K562 (cell line): ENCODE data around the gene OLFML1. TPM values are rescaled to one million over a fixed set of nuclear protein-coding genes. Genes with fewer than 3 reads are reported as not detected.

Source experiments
- ATAC-seq: fragments of 200-7000 bp; cut with Tn5 transposase; 3 replicates; pipeline ENCODE4 v1.9.1; 2020; ENCODE audit warnings: moderate library complexity
- BruUV-seq: library from RNA; stranded (reverse); fragments of 400-500 nt; replicated peaks from 2 replicates; lab custom pipeline; 2021; lab: Mats Ljungman, UMichigan
- CTCF ChIA-PET: fragments of 300-600 bp; formaldehyde crosslinking; extraction: SDS; loops from one replicate; lab custom pipeline; 2021; ENCODE audit warnings: low intra/inter-chr PET ratio; lab: Yijun Ruan, JAX
- POLR2A ChIA-PET: fragments of 300-600, 350-650 bp; sonication (Branson Sonifier 250); formaldehyde crosslinking; extraction: SDS; loops from one replicate; lab custom pipeline; 2021; ENCODE audit warnings: antibody characterized with exemption, inconsistent platforms; lab: Yijun Ruan, JAX
- DNase-seq, 4 experiments: peaks; one replicate each; pipeline versions ENCODE4 v3.0.0 to v3.0.0-alpha.2; 2011 to 2018; ENCODE audit warnings: low spot score in 3 of 4, mixed read lengths in 3 of 4; ENCODE audit errors: extremely low read depth in 1 of 4
- FAIRE-seq: peaks from 2 replicates; lab custom pipeline; 2011; peaks lifted over from hg19 to GRCh38; lab: Jason Lieb, UNC
- H2AFZ ChIP-seq: 2 replicates; pipeline ENCODE4 v1.6.0; 2011; ENCODE audit warnings: low read depth, low read length, control low read depth, inconsistent platforms
- H3K27ac ChIP-seq: fragments of 200-600 bp; 3 replicates; pipeline ENCODE4 v1.8.0; 2011; ENCODE audit warnings: low read depth, mild to moderate bottlenecking, control low read depth, inconsistent platforms, low read length, moderate library complexity, mixed read lengths; ENCODE audit errors: extremely low read depth
- H3K27me3 ChIP-seq, 2 experiments: fragments of 300-600 bp in 1 of 2; 2 replicates in 1 of 2; 3 replicates in 1 of 2; pipeline versions ENCODE4 v1.6.0 to v1.8.0; 2011; ENCODE audit warnings: inconsistent platforms in 2 of 2, low read length in 2 of 2, mild to moderate bottlenecking in 1 of 2, mixed read lengths in 1 of 2, moderate library complexity in 1 of 2; ENCODE audit not compliant: control insufficient read depth in 2 of 2, insufficient read depth in 2 of 2
- H3K36me3 ChIP-seq: fragments of 300-600 bp; 3 replicates; pipeline ENCODE4 v1.8.0; 2011; ENCODE audit warnings: mild to moderate bottlenecking, low read length, inconsistent platforms; ENCODE audit not compliant: control insufficient read depth, insufficient read depth
- H3K4me1 ChIP-seq, 2 experiments: fragments of 200-600 bp in 1 of 2; replicated peaks in 1 of 2; 2 replicates in 1 of 2; 3 replicates in 1 of 2; pipeline versions ENCODE4 v1.5.1 to v1.8.0; 2011; ENCODE audit warnings: inconsistent platforms in 2 of 2, low read length in 2 of 2, mild to moderate bottlenecking in 1 of 2, mixed read lengths in 1 of 2, moderate library complexity in 1 of 2; ENCODE audit not compliant: control insufficient read depth in 2 of 2, insufficient read depth in 2 of 2
- H3K4me2 ChIP-seq: 2 replicates; pipeline ENCODE4 v1.6.1; 2011; ENCODE audit warnings: low read length, control low read depth, inconsistent platforms, mixed read lengths; ENCODE audit not compliant: insufficient read depth
- H3K4me3 ChIP-seq: fragments of 200-600 bp; sonication (generic), shearing (Covaris generic); 2 replicates; pipeline ENCODE4 v1.5.1; 2016; ENCODE audit warnings: control low read depth, inconsistent platforms
- H3K79me2 ChIP-seq: fragments of 200-600 bp; 3 replicates; pipeline ENCODE4 v1.8.0; 2011; ENCODE audit warnings: low read length, inconsistent platforms; ENCODE audit not compliant: control insufficient read depth, insufficient read depth
- H3K9ac ChIP-seq, 2 experiments: 2 replicates each; pipeline versions ENCODE4 v1.6.0 to v1.6.1; 2011; ENCODE audit warnings: low read depth in 2 of 2, low read length in 2 of 2, control low read depth in 1 of 2, inconsistent platforms in 1 of 2, mild to moderate bottlenecking in 1 of 2, mixed read lengths in 1 of 2; ENCODE audit not compliant: insufficient read depth in 1 of 2
- H3K9me1 ChIP-seq: one replicate; pipeline ENCODE4 v1.6.0; 2011; ENCODE audit warnings: inconsistent platforms, mild to moderate bottlenecking, low read length, moderate library complexity; ENCODE audit not compliant: control insufficient read depth, insufficient read depth
- H3K9me3 ChIP-seq: replicated peaks from 2 replicates; pipeline ENCODE4 v1.5.1; 2011; ENCODE audit warnings: low read depth, low read length, inconsistent platforms; ENCODE audit not compliant: control insufficient read depth, insufficient read depth
- H4K20me1 ChIP-seq: replicated peaks from 2 replicates; pipeline ENCODE4 v1.6.1; 2011; ENCODE audit warnings: low read length, inconsistent platforms, mixed read lengths; ENCODE audit not compliant: control insufficient read depth, insufficient read depth
- ARID3A ChIP-seq: IDR thresholded peaks from 2 replicates; pipeline ENCODE4 v1.6.1; 2012; ENCODE audit warnings: low read depth, low read length, improper control_type of control experiment, borderline replicate concordance
- GTF3C2 ChIP-seq: IDR thresholded peaks from 3 replicates; pipeline ENCODE4 v1.6.1; 2011; ENCODE audit warnings: borderline replicate concordance, mild to moderate bottlenecking, moderate library complexity; ENCODE audit not compliant: insufficient read length; ENCODE audit errors: extremely low read depth
- NFIC ChIP-seq: fragments of 450-650 bp; IDR thresholded peaks from 2 replicates; pipeline ENCODE4 v1.6.1; 2017; ENCODE audit warnings: mild to moderate bottlenecking, inconsistent platforms
- NFIX ChIP-seq: fragments of 250-450 bp; sonication (Bioruptor Pico); IDR thresholded peaks from 2 replicates; pipeline ENCODE4 v1.4.0; 2020; ENCODE audit warnings: low read depth, mild to moderate bottlenecking, moderate library complexity
- TRIM24 ChIP-seq, 2 experiments: fragments of 450-650 bp; IDR thresholded peaks; 2 replicates each; pipeline ENCODE4 v1.6.1; 2016
- ZFPM2 ChIP-seq: fragments of 250-450 bp; sonication (Bioruptor Pico); IDR thresholded peaks from 2 replicates; pipeline ENCODE4 v1.5.1; 2022; ENCODE audit warnings: mild to moderate bottlenecking
- WGBS: fragments of 100-300 bp; shearing (Covaris generic); methylation state at CpG from one replicate; pipeline ENCODE4 v1.1.6; 2016; ENCODE audit warnings: low coverage, mixed read lengths; ENCODE audit not compliant: insufficient coverage; ENCODE audit errors: missing lambda C conversion rate; 5-methylcytosine and 5-hydroxymethylcytosine counted together
- in situ Hi-C: fragments of 300-500 bp; cut with MboI; formaldehyde crosslinking; loops from 4 replicates; pipeline ENCODE4 v1.15.0; 2018; ENCODE audit warnings: inconsistent platforms, mixed read lengths
- intact Hi-C: fragments of 100-400 bp; cut with micrococcal nuclease; formaldehyde crosslinking; loops from 2 replicates; pipeline ENCODE4 v1.14.2; 2022
- polyA plus RNA-seq, 8 experiments: library from polyadenylated mRNA; depleted of rRNA in 4 of 8; stranded (reverse) in 5 of 8; unstranded in 3 of 8; fragments of >200 nt; fragmentation: Nextera tagmentation in 2 of 8; fragmentation: Illumina TruSeq in 1 of 8; extraction: Ambion mirVana in 2 of 8; extraction: Trizol in 1 of 8; gene quantifications; 2 replicates each; pipeline versions ENCODE4 v1.2.1 to v1.2.3, GENCODE V29; 2011 to 2014; ENCODE audit warnings: inconsistent platforms in 1 of 8, missing spikeins in 1 of 8
- total RNA-seq, 7 experiments: library from RNA; depleted of rRNA in 6 of 7; stranded (reverse); fragments of >200 nt in 6 of 7; fragmentation: Illumina TruSeq in 2 of 7; extraction: Trizol in 2 of 7; gene quantifications; 2 replicates each; pipeline versions ENCODE4 v1.2.1 to v1.2.3, GENCODE V29; 2011 to 2021; ENCODE audit warnings: low replicate concordance in 1 of 7
- TF ChIP-seq, protein P1 (sequence below): fragments of 450-650 bp; IDR thresholded peaks from 2 replicates; pipeline ENCODE4 v1.6.1; 2017; ENCODE audit warnings: antibody characterized with exemption
- TF ChIP-seq, protein P2 (sequence below), 2 experiments: fragments of 450-650 bp; IDR thresholded peaks; 2 replicates each; pipeline ENCODE4 v1.6.1; 2018; ENCODE audit warnings: mild to moderate bottlenecking in 2 of 2, low read depth in 1 of 2; ENCODE audit not compliant: partially characterized antibody in 2 of 2

Gene OLFML1
- total and polyA plus RNA-seq, 9 of the 15 experiments (the other 6 are each of a cell fraction or from before 2014, with no cell fraction given), result not detected

DNA sequence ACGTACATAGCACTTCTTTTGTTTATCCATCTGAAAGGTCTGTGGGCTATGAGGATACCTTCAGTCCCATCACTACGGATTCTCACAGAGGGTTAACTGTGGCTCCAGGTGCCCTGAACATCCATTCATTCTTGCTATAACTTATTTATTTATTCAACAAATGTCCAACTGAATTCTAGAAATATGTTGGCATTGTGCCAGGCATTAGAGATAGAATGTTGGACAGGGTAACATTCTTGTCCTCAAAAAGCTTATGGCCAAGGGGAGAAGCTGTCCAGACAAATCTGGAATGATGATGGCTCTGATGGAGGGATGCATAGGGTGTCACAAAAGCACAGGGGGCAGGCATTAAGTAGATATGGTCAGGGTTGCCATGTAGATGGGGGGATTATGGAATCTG is 8.4 kb downstream of the OLFML1 start:
- no peak overlapping the region for H3K4me3 ChIP-seq
- no TSS peak for BruUV-seq
- intact Hi-C loops (no loop called here), in situ Hi-C loops (no loop called here)
- no peak overlapping the region for H2AFZ ChIP-seq
- no peak overlapping the region for H3K9ac ChIP-seq
- CTCF ChIA-PET, result no interaction called here
- no peak overlapping the region for H3K27ac ChIP-seq
- no peaks in the 10 kb centered on the region for H3K36me3 ChIP-seq
- H3K4me1 ChIP-seq, result peaks cover 0 to 3% of the 10 kb centered on the region in 2 experiments; a peak in 2 of 5 replicates
- peaks cover 0 to 6% of the 10 kb centered on the region in 2 experiments; a peak in 2 of 5 replicates for H3K27me3 ChIP-seq
- POLR2A ChIA-PET, result no interaction called here
- ATAC-seq (no peak), FAIRE-seq (no peak), DNase-seq (no peak)
- H3K4me2 ChIP-seq, result no peak overlapping the region
- no peaks in the 10 kb centered on the region for H3K9me1 ChIP-seq
- H3K9me3 ChIP-seq, result no peaks in the 10 kb centered on the region
- H3K79me2 ChIP-seq, result no peaks in the 10 kb centered on the region
- H4K20me1 ChIP-seq, result no peaks in the 10 kb centered on the region; the same call in 1 of the 2 replicates
- 9% methylated on average over 2 of the region's 2 CpGs for WGBS
- TF ChIP-seq NFIC (peak; percentile 94), NFIX (peak; percentile 94), ZFPM2 (CRISPR knock-in tag) (no peak), ARID3A (no peak), TRIM24 (IDR thresholded peaks at IDR 0.05) (no peak), GTF3C2 (no peak)
- TF ChIP-seq, protein P1, sequence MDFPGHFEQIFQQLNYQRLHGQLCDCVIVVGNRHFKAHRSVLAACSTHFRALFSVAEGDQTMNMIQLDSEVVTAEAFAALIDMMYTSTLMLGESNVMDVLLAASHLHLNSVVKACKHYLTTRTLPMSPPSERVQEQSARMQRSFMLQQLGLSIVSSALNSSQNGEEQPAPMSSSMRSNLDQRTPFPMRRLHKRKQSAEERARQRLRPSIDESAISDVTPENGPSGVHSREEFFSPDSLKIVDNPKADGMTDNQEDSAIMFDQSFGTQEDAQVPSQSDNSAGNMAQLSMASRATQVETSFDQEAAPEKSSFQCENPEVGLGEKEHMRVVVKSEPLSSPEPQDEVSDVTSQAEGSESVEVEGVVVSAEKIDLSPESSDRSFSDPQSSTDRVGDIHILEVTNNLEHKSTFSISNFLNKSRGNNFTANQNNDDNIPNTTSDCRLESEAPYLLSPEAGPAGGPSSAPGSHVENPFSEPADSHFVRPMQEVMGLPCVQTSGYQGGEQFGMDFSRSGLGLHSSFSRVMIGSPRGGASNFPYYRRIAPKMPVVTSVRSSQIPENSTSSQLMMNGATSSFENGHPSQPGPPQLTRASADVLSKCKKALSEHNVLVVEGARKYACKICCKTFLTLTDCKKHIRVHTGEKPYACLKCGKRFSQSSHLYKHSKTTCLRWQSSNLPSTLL, result no peak
- TF ChIP-seq, protein P2, sequence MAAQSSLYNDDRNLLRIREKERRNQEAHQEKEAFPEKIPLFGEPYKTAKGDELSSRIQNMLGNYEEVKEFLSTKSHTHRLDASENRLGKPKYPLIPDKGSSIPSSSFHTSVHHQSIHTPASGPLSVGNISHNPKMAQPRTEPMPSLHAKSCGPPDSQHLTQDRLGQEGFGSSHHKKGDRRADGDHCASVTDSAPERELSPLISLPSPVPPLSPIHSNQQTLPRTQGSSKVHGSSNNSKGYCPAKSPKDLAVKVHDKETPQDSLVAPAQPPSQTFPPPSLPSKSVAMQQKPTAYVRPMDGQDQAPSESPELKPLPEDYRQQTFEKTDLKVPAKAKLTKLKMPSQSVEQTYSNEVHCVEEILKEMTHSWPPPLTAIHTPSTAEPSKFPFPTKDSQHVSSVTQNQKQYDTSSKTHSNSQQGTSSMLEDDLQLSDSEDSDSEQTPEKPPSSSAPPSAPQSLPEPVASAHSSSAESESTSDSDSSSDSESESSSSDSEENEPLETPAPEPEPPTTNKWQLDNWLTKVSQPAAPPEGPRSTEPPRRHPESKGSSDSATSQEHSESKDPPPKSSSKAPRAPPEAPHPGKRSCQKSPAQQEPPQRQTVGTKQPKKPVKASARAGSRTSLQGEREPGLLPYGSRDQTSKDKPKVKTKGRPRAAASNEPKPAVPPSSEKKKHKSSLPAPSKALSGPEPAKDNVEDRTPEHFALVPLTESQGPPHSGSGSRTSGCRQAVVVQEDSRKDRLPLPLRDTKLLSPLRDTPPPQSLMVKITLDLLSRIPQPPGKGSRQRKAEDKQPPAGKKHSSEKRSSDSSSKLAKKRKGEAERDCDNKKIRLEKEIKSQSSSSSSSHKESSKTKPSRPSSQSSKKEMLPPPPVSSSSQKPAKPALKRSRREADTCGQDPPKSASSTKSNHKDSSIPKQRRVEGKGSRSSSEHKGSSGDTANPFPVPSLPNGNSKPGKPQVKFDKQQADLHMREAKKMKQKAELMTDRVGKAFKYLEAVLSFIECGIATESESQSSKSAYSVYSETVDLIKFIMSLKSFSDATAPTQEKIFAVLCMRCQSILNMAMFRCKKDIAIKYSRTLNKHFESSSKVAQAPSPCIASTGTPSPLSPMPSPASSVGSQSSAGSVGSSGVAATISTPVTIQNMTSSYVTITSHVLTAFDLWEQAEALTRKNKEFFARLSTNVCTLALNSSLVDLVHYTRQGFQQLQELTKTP (IDR thresholded peaks at IDR 0.05; ENCODE audit: low read depth in 1 of 2, partially characterized antibody in 2 of 2), result no peak
